ENCODE results near the gene DET1.
"Not testable (repeated sequence)": the region's sequence is repeated elsewhere in the genome, so short reads cannot be mapped to it uniquely, and the experiment has no call there.

Gene DET1

DNA sequence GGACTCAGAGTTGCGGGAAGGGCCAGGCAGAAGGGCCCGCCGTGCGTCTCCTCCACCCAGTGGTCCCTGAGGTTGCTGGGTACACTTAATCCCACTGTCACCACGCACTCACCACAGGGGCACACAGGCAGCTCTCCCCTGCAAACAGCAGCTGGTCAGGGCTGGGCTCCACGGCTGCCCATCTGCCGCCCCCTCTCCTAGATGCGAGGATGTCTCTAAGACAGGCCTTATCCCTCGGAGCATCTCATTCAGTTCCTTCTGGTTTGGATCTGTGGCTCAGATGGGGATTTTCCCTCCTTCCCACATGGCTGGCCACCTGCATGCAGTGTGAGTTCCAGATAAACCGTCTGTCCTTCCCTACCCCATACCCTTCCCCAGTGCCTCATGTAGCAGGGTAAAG, 52.6 kb downstream of the DET1 start:
- DNase-seq (ENCODE audit: low spot score) = no peak

DNA sequence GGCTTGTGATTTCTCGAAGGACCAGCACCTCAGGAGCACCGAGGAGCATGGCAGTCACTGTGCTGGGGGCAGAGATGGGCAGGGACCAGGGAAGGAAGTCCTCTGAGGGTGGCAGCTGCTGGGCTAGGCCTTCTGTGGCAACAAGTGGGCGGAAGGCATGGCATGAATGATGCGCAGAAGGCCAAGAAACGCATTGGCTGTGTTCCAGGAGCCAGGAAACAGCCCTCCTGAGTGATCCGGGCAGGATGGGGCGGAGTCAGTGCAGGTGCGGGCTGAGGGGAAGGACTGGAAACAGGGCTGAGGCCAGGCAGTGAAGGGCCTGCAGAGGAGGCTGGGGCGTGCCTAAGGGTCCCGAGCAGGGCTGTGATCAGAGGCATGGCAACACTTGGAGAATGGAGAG, 55.3 kb downstream of the DET1 start:
- DNase-seq (ENCODE audit: low spot score) = no peak

DNA sequence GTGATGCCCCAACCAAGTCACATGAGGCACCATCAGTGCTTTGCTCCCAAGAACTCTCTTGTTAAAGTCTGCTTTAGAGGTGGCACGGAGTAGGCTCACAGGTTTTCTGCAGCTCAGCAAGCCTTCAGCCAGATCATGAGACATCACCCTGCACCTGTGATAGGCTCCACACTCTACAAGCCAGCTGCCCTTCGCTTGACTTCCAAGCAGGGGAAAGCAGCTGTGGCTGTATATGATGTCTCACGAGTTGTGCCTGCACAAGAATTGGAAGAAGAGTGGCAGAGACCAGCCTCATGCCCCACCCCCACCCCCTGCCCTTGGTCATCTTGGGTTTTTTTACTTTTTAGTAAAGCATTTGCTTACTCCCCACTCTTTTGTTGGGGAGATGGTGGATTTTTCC, 56.4 kb downstream of the DET1 start:
- DNase-seq (ENCODE audit: low spot score) = no peak

DNA sequence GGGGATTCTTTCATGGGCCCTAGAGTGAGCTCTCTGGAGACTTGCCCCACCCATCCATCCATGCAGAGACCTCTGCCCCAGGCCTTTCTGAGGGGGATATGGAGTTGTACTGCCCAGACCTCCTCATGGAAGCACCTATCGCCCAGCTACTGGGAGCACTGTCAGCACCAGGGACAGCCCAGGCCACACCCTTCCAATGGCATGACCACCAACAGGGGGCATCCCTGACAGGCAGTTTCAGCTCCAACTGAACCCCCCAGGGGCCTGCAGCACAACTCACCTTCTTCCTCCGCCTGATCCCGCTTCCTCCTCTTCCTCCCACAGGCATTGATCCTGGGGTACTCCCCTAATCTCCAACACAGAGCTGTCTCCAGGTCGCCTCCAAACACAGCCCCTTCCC, 57.2 kb downstream of the DET1 start:
- DNase-seq (ENCODE audit: low spot score) = no peak

DNA sequence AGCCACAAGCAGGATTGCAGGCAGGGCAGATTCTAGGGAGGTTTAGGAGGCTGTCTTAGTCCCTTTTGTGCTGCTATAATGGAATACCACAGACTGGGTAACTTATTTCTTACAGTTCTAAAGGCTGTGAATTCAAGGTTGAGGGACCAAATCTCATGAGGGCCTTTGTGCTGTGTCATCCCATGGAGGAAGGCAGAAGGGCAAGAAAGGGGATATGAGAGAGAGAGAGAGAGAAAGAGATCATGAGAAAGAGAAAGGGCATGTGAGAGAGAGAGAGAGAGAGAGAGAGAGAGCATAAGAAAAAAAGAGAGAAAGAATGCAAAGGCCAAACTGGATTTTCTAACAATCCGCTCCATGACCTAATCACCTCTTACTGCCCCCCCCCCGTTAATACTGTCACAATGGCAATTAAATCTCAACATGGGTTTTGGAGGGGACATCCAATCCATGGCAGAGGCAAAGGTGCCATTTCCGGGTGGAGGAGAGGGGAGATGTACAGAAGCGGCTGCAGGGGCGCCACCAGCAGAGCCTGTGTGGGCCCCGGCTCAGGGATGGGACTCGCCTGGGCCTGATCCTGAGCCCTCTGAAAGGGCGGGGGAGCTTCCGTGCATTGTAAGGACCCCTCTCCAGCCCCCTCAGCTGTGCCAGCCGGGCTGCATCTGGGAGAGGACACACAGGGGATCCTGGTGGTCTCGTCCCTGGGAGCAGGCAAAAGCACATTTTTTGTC, 58.5 kb downstream of the DET1 start:
- DNase-seq (ENCODE audit: low spot score) = no peak

DNA sequence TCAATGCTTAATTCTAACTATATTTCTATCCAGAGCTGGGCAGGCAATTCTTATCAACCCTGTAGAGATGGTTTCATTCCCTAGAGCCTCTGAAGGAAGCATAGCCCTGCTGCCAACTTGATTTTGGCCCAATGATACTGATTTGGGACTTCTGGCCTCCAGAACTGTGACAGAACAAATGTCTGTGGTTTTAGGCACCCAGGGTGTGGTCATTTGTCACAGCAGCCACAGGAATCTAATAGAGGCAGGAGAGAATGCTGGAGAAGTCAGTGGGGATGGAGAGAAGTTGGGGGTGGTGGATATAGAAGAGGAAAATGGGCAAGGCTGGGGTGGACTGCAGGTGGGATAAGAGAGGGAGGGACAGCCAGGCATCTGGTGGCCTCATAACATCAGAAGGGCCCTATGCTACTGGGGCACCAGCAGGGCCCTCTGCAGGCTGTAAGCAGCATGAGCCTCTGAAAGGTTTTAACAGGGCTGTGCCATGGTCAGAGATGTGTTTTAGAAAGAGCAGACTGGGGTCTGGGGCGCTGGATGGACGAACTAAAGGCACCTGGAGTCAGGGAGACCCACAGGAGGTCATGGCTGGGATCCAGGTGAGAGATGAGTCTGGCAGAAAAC, 59.2 kb downstream of the DET1 start:
- DNase-seq (ENCODE audit: low spot score) = no peak

DNA sequence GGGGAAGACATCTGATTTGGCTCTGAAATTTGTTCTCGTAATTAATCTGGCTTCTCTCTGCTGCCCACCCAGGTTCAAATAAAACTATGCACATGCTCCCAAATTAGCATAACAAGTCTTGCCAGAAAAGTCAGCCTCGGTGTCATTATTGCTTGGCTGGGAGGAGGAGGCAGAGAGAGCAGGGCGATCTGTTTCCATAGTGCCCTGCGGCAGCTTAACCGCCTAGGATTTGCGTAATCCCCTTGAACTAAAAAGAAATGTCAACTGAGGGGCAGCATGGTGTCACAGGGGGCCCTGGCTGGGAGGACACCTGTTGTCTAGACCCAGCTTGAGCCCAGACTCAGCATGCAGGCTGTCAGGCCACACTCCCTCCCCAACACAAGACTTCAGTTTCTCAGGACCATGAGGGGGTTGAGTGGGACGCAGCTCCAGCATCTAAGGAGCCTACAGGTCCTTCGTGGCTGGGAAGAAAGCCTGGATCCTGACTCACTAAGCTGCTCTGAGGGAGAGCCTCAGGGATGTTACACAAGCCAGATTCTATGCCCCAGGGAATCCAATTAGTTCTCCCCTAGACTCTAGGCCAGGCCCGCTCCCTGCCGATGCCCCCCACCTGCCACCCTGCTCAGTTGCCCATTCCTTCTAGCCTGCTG, 61.7 kb downstream of the DET1 start:
- DNase-seq (ENCODE audit: low spot score) = no peak

DNA sequence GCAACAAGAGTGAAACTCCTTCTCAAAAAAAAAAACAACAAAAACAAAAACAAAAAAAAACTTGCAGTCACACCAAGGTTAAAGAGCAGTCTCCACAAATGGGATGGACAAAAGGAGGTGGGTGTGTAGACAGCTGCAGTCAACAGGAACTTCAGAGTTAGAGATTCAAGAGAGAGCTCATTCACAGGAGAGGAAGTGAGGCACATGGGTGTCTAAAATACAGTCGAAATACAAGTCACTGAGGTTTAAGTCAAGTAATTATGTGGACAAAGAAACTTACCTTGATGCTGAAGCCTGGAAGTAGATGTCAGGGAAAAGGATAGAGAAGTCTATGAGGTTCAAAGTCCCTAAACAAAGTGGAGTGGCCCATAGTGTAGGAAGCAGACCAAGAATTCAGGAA, 64.2 kb downstream of the DET1 start:
- DNase-seq (ENCODE audit: low spot score) = no peak

DNA sequence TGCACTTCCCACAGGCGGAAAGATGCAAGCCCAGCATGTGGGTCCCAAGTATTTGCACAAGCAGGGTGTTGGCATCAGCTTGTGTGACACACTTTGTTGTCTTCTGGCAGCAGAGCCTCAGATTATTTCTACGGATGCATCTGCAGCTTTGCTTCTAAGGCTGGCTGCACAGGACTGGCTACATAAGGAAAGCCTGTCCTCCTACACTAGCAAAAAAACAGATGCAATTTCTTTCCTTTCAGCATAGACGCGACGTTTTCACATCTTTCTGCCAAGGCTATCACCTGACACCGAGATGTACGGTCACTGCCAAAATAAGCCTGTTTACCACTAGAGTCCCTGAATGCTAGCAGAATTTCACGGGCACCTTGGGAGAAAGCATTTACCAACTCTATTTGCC, 65.5 kb downstream of the DET1 start:
- DNase-seq (ENCODE audit: low spot score) = no peak

DNA sequence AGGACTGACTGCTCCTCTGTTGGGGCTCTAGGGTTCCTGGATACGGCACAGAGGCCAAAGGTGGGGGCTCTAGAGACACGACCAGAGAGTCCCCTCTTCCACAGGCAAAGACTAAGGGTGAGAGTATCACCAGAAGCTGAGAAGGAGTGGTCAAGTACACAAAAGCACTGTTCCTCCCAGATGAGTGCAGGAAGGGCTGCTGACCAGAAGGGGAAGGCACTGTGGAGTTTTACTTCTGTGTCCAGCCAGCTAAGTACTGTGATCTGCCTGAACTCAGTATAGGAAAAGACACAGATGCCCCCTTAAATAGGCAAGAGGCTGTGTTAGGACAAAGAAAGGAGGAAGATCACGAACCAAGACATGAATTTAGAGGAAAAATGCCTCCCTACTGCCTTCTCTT, 67.3 kb downstream of the DET1 start:
- DNase-seq (ENCODE audit: low spot score) = no peak

DNA sequence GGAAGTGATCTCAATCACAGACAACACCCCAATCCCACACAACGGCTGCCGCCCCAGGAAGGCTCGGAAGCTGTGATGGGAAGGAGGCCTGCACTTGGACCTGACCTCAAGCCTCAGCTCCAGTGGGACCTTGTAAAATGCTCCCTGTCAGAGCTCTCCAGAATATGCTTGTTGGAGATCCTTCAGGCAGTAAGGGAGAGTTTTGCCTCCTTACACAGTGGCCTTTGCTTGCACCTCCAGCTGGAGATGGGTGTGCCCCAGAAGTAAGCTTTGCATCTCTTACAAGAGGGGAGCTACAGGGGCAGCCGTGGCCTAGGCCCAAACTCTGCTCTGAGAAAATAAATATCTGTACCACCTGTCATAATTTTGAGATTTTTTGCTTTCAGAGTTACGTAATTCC, 68.6 kb downstream of the DET1 start:
- no peak for DNase-seq (ENCODE audit: low spot score)

DNA sequence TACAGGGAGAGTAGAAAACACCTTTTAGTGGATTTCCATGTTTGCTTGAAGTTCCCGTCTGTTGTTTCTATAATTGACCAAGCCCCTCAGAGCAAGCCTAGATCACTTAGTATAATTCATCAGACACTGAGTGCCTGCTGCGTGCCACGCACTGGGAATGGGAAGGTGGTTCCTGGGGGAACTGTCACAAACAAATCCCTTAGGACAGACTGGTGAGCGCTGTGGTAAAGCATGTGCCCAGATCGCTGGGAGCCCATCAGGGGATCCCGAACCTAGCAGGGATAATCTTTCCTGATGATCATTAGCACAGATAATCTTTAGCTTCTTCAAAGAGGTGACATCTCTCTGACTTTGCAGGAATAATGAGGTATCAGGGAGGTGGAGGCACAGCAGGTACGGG, 69.4 kb downstream of the DET1 start:
- no peak for DNase-seq (ENCODE audit: low spot score)

DNA sequence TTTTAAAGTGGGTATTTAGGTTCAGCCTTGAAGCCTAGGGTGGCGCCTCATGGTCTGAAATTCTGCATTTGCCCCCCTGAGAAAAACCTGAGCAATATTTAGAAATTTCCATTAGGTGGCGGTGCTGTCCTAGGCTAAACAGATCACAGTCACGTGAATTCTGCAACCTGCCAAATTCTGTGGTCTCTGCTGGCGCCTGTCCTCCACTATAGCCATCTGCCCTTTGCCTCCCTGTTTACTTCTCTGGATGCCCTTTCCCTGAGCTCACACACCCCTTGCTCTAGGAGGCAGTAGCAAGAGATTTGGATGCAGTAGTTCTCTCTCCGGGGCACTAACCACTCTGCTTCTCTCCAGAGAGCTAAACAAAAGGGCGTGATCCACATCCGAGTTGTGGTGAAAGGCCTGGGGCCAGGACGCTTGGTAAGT, 69.8 kb downstream of the DET1 start:
- DNase-seq (ENCODE audit: low spot score) = peak; percentile 35

DNA sequence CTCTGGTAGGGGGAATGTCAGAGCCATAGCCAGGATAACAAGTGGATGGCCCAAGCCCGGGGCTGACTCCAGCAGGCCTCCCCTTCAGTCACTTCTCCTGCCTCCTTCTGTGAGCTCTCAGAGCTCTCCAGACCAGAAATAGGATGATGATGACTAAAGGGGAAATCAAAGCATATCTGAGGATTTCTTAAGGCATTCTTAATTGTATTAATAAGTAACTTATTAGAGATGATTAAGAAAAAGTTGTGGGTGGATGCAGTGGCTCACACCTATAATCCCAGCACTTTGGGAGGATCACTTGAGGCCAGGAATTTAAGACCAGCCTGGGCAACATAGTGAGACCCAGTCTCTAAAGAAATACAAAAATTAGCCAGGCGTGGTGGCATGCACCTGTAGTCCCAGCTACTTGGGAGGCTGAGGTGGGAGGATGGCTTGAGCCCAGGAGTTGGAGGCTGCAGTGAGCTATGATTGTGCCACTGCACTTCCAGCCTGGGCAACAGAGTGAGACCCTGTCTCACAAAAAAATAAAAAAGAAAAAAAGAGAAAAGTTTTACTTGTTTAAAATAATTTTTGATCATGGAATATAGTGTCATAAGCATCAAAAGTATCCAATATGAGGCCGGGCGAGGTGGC, 72.7 kb downstream of the DET1 start:
- DNase-seq (ENCODE audit: low spot score) = not testable (repeated sequence)

DNA sequence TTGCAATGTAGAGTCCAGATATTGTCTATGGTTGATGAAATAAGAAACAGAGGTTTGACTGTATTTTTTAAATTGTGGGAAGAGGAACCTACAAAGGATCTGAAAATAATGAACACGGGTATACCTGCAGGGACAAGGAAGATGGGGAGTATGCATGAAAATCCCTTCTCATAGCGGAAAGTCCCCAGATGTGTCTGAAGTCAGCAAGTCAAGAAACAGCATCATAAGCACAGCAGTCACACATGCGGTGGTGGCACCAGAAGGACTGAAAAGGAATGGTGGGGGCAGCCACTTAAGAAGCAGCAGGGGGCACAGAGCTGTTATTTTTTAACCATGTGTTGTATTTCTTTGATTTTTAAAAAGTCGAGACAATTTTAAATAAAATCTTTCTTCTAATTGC, 74.3 kb downstream of the DET1 start:
- DNase-seq (ENCODE audit: low spot score) = no peak

DNA sequence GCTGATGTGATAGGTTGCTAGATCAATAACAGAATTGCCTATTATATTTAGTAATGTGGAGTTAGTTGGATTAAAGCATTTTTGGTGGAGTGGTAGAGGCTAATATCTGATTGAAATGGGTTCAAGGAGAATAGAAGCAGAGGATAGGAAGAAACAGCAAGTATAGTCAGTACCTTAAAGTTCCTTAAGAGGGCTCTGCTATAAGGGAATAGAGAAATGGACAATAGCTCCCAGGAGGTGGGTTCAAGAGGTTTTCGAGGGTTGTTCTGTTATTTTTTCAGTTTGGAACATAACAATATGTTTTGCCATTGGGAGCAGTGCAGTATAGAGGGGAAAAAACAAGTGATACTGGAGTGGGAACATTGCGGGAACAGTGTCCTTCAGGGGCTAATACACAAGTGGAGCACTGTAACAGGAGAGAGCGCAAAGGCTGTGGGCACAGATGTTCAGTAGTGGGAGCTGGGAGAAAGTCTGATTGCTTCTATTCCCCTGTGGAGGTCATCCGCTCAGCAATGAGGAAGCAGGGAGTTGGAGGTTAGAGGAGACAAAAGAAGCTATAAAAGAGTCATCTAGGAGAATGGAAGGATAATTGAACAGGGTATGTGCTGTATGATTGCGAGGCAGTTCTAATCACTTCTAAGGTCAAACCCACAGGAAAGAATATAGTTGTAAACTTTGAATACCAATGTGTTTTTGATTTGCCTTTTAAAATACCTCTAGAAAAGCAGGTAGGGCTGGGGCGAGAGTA, 75.7 kb downstream of the DET1 start:
- DNase-seq (ENCODE audit: low spot score) = no peak

DNA sequence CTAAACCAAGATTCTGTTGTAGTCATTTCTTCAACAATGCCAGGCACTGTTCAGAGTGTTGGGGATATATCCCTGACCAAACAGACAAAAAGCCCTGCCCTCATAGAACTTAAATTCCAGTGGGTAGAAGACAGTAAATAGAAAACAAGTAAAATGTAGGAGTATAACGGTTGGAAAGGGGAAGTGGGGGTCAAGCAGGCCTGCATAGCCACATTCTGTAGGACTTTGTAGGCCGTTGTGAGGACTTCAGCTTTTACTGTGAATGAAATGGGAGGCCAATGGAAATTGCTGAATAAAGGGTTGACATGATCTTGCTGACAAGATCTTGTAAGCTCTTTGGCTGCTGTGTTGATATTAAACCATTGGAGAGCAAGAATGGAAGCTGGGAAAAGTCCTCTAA, 77.2 kb downstream of the DET1 start:
- no peak for DNase-seq (ENCODE audit: low spot score)

DNA sequence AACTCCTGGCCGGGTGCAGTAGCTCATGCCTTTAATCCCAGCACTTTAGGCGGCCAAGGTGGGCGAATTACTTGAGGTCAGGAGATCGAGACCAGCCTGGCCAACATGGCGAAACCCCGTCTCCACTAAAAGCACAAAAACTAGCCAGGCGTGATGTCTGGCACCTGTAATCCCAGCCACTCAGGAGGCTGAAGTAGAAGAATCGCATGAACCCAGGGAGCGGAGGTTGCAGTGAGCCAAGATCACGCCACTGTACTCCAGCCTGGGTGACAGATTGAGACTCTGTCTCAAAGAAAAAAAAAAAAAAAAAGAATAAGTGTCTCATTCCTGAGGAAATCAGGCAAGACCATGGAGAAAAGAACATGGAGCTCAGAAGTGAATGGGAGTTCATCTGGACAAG, 77.8 kb downstream of the DET1 start:
- DNase-seq (ENCODE audit: low spot score) = not testable (repeated sequence)

DNA sequence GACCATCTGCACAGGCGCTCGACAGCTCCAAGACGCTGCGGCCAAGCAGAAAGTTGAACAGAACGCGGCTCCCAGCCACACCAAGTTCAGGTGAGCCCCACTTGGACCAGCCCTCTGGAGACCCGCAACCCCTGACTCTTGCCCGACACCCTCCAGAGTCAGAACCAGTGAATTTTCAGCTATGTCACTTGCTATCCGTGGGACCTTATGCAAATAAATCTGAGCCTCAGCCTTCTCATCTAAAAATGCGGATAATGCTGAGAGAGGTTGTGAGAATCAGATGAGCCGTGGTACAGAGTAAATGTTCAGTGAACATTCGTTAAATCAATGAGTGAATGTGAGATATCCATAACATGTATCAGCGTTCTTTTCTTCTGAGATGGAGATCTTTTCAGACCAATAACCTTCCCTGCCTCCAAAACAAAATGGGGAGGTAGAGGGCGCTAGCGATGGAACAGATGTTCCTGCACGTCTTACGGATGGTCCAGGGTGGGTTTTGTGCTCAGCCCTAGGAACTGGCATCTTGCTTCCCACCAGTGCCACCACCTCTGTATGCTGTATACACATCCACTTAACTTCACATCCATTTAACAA, 78.4 kb downstream of the DET1 start:
- DNase-seq (ENCODE audit: low spot score) = no peak

DNA sequence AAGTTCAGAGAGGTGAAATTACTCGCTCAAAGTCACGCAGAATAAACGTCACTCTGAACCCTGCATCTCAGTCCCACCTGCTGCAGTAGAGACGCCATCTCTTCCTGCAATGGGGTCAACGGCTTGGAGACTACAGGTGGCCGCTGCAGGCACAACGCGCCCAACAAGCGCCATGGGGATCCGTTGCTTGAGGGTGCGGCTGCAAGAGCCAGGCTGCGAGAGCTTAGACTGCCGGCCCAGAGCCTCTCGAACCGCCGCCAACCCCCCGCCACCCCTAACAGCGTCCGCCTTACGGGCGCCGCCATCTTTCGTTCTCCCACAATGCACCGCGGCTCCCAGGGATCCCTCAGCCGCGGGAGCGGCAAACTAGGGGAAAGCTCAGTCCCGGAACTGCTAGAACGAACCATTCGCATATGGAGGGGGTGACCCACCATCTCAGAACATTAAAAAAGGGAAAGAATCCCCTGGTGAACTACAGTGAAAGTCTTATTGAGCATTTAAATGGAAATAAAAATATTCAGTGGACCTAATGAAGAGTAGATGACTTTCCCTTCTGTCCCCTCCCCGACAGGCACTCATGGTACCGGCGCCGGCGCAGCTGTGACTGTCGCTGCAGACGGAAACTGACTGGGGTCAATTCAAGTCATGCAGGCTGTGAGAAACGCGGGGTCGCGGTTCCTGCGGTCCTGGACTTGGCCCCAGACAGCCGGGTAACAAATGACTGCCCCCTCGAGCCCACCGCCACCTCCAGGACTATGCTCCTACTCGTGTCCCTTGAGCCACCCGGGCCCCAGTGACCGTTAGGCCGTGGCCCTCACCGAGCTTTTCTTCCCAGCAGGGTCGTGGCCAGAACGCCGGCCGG, 79.2 kb downstream of the DET1 start, which contains the start of the genes MRPL46 and MRPS11:
Gene MRPL46, minus strand, starts transcription at position 316 of the 862 bp plus-strand sequence. Its CDS starts 11 bp downstream, at position 305.
Gene MRPS11, plus strand, starts transcription at position 636 of the 862 bp plus-strand sequence. Its CDS starts 10 bp downstream, at position 646.
- DNase-seq (ENCODE audit: low spot score) = peak; percentile 91
